ENCODE measurements around the gene CTSW. TPM values are rescaled to one million over a fixed set of nuclear protein-coding genes. Genes with fewer than 3 reads are reported as not detected.

The CTSW gene
- polyA plus RNA-seq, 1 donor (not counting 4 experiments of a cell fraction or from before 2014, with no cell fraction given) = not detected

- no peak for FAIRE-seq
- DNase-seq (ENCODE audit: low read depth, low spot score) = no peak
- peaks cover 34 to 49% of the 10 kb centered on the region in 2 experiments for H3K36me3 ChIP-seq (ENCODE audit: control insufficient read depth in 2 of 2, extremely low read depth in 1 of 2, insufficient read depth in 2 of 2, low read length in 2 of 2)
- H3K4me3 ChIP-seq (ENCODE audit: control insufficient read depth in 2 of 3, extremely low read depth in 1 of 3, insufficient read depth in 2 of 3, low read depth in 1 of 3, low read length in 3 of 3) = no peak overlapping the region
- dilution Hi-C loops (cut with MboI; ENCODE audit: extremely low pct_ligation_motif_present, low sequenced_read_pairs) = no loop called here
- no peak overlapping the region for H3K27ac ChIP-seq (ENCODE audit: control insufficient read depth, insufficient read depth, low read length)
- peaks cover 5% of the 10 kb centered on the region for H3K4me1 ChIP-seq (ENCODE audit: control insufficient read depth, extremely low read depth, insufficient read depth, low read length)
- no peaks in the 10 kb centered on the region for H3K27me3 ChIP-seq (ENCODE audit: control insufficient read depth, extremely low read depth, insufficient read depth, low read length)
- H3K9ac ChIP-seq (ENCODE audit: control insufficient read depth, extremely low read depth, insufficient read depth, low read length) = no peak overlapping the region
- no peaks in the 10 kb centered on the region for H3K9me3 ChIP-seq (ENCODE audit: control insufficient read depth, low read depth, low read length)
- peaks cover 18% of the 10 kb centered on the region for H3K79me2 ChIP-seq (ENCODE audit: control insufficient read depth, insufficient read depth, low read length)
- no peak overlapping the region for H2AFZ ChIP-seq (ENCODE audit: control insufficient read depth, low read length)
- no peak overlapping the region for H3K4me2 ChIP-seq (ENCODE audit: control insufficient read depth, extremely low read depth, insufficient read depth, low read depth, low read length)
- no peaks in the 10 kb centered on the region for H3K9me1 ChIP-seq (ENCODE audit: control insufficient read depth, extremely low read depth, insufficient read depth, low read length)
- TF ChIP-seq EZH2 (IDR thresholded peaks at IDR 0.05; ENCODE audit: low read length) = no peak
- TF ChIP-seq CTCF (optimal IDR thresholded peaks at IDR 0.05 in 1 of 3, IDR thresholded peaks at IDR 0.05 in 1 of 3, conservative IDR thresholded peaks at IDR 0.05 in 1 of 3; ENCODE audit: extremely low read depth in 1 of 3, insufficient read depth in 2 of 3, low read length in 3 of 3) = no peak
- no peaks in the 10 kb centered on the region for H4K20me1 ChIP-seq (ENCODE audit: control insufficient read depth, extremely low read depth, insufficient read depth, low read length)
Measured at GRCh38 chr11:65866509-65867283, 12.9 kb upstream of the CTSW start.

- dilution Hi-C loops (cut with MboI; ENCODE audit: extremely low pct_ligation_motif_present, low sequenced_read_pairs) = no loop called here
Measured at GRCh38 chr11:65867284-65868071, 12.2 kb upstream of the CTSW start.

More at GRCh38 chr11:65867284-65868071, 12.2 kb upstream of the CTSW start:
- H3K9ac ChIP-seq (ENCODE audit: control insufficient read depth, extremely low read depth, insufficient read depth, low read length) = no peak overlapping the region
- FAIRE-seq (no peak), DNase-seq (ENCODE audit: low read depth, low spot score) (no peak)
- H3K9me3 ChIP-seq (ENCODE audit: control insufficient read depth, low read depth, low read length) = no peaks in the 10 kb centered on the region
- TF ChIP-seq CTCF (optimal IDR thresholded peaks at IDR 0.05 in 1 of 3, IDR thresholded peaks at IDR 0.05 in 1 of 3, conservative IDR thresholded peaks at IDR 0.05 in 1 of 3; ENCODE audit: extremely low read depth in 1 of 3, insufficient read depth in 2 of 3, low read length in 3 of 3) (no peak), EZH2 (IDR thresholded peaks at IDR 0.05; ENCODE audit: low read length) (no peak)
- H3K4me1 ChIP-seq (ENCODE audit: control insufficient read depth, extremely low read depth, insufficient read depth, low read length) = no peaks in the 10 kb centered on the region
- no peak overlapping the region for H3K4me2 ChIP-seq (ENCODE audit: control insufficient read depth, extremely low read depth, insufficient read depth, low read depth, low read length)
- H3K27me3 ChIP-seq (ENCODE audit: control insufficient read depth, extremely low read depth, insufficient read depth, low read length) = no peaks in the 10 kb centered on the region
- no peak overlapping the region for H3K4me3 ChIP-seq (ENCODE audit: control insufficient read depth in 2 of 3, extremely low read depth in 1 of 3, insufficient read depth in 2 of 3, low read depth in 1 of 3, low read length in 3 of 3)
- peaks cover 11% of the 10 kb centered on the region for H3K79me2 ChIP-seq (ENCODE audit: control insufficient read depth, insufficient read depth, low read length)
- H4K20me1 ChIP-seq (ENCODE audit: control insufficient read depth, extremely low read depth, insufficient read depth, low read length) = no peaks in the 10 kb centered on the region
- peaks cover 32 to 41% of the 10 kb centered on the region in 2 experiments for H3K36me3 ChIP-seq (ENCODE audit: control insufficient read depth in 2 of 2, extremely low read depth in 1 of 2, insufficient read depth in 2 of 2, low read length in 2 of 2)
- H3K27ac ChIP-seq (ENCODE audit: control insufficient read depth, insufficient read depth, low read length) = no peak overlapping the region
- H2AFZ ChIP-seq (ENCODE audit: control insufficient read depth, low read length) = no peak overlapping the region
- H3K9me1 ChIP-seq (ENCODE audit: control insufficient read depth, extremely low read depth, insufficient read depth, low read length) = no peaks in the 10 kb centered on the region
